ENCODE measurements around the gene BTN1A1. TPM values are rescaled to one million over a fixed set of nuclear protein-coding genes. Genes with fewer than 3 reads are reported as not detected.

BTN1A1 gene
- total and polyA plus RNA-seq, 10 of the 15 experiments (the other 5 are each of a cell fraction or from before 2014, with no cell fraction given) = 0.05 to 2.2 (median 0.87) TPM

- TF ChIP-seq ELK1 (IDR thresholded peaks at IDR 0.05; ENCODE audit: low read depth, low read length) (no peak), NR2F1 (conservative IDR thresholded peaks at IDR 0.05) (no peak), MTA2 (IDR thresholded peaks at IDR 0.05; ENCODE audit: low read depth) (no peak), NFXL1 (IDR thresholded peaks at IDR 0.05; ENCODE audit: borderline replicate concordance) (no peak), IKZF1 (conservative IDR thresholded peaks at IDR 0.05) (no peak), PKNOX1 (IDR thresholded peaks at IDR 0.05) (no peak), RELB (IDR thresholded peaks at IDR 0.05; ENCODE audit: low read depth) (no peak), SPI1 (IDR thresholded peaks at IDR 0.05; ENCODE audit: borderline replicate concordance, insufficient read depth, low read depth, low read length) (no peak), BMI1 (IDR thresholded peaks at IDR 0.05; ENCODE audit: borderline replicate concordance) (no peak)
Observed at GRCh38 chr6:26500102-26500501, at the start of gene BTN1A1 (continued).

Data from GM12878 (cell line).